Endothelial cell of umbilical vein (primary cell): ENCODE measurements around the gene BOD1L1. TPM values are rescaled to one million over a fixed set of nuclear protein-coding genes. Genes with fewer than 3 reads are reported as not detected.

ENCODE experiments used
- BruUV-seq: library from RNA; stranded (reverse); fragments of 400-500 nt; replicated peaks from 2 replicates; lab custom pipeline; 2021; lab: Mats Ljungman, UMichigan
- CTCF ChIA-PET: fragments of 300-600, 350-600 bp; sonication (Branson Sonifier 250); formaldehyde crosslinking; loops from one replicate; lab custom pipeline; 2021; ENCODE audit warnings: antibody characterized with exemption, inconsistent platforms; lab: Charles Lee
- POLR2A ChIA-PET: fragments of 300-600, 350-600 bp; sonication (Branson Sonifier 250); formaldehyde crosslinking; loops from one replicate; lab custom pipeline; 2021; ENCODE audit warnings: antibody characterized with exemption, inconsistent platforms; lab: Charles Lee
- DNase-seq: peaks from one replicate; pipeline ENCODE4 v3.0.0-alpha.2; 2011; ENCODE audit warnings: low read depth, low spot score
- FAIRE-seq: peaks from 2 replicates; lab custom pipeline; 2011; peaks lifted over from hg19 to GRCh38; lab: Jason Lieb, UNC
- H2AFZ ChIP-seq: 2 replicates; pipeline ENCODE4 v1.6.0; 2012; ENCODE audit warnings: low read depth, low read length, control low read depth, inconsistent platforms
- H3K27ac ChIP-seq: 2 replicates; pipeline ENCODE4 v1.5.1; 2011; ENCODE audit warnings: low read depth, mild to moderate bottlenecking, control low read depth, low read length, moderate library complexity; ENCODE audit not compliant: insufficient read depth
- H3K27me3 ChIP-seq, 2 experiments: 2 replicates each; pipeline versions ENCODE4 v1.6.0 to v1.6.1; 2011; ENCODE audit warnings: low read length in 2 of 2, mixed read lengths in 1 of 2; ENCODE audit not compliant: control insufficient read depth in 2 of 2, insufficient read depth in 2 of 2
- H3K36me3 ChIP-seq, 2 experiments: 2 replicates in 1 of 2; 3 replicates in 1 of 2; pipeline ENCODE4 v1.5.1; 2011; ENCODE audit warnings: low read length in 2 of 2, mild to moderate bottlenecking in 1 of 2, moderate library complexity in 1 of 2; ENCODE audit not compliant: control insufficient read depth in 2 of 2, insufficient read depth in 2 of 2; ENCODE audit errors: extremely low read depth in 1 of 2
- H3K4me1 ChIP-seq: 3 replicates; pipeline ENCODE4 v1.5.1; 2011; ENCODE audit warnings: mild to moderate bottlenecking, low read length; ENCODE audit not compliant: control insufficient read depth, insufficient read depth; ENCODE audit errors: extremely low read depth
- H3K4me2 ChIP-seq: 2 replicates; pipeline ENCODE4 v1.6.1; 2011; ENCODE audit warnings: low read length, control low read depth, mixed read lengths; ENCODE audit not compliant: insufficient read depth
- H3K4me3 ChIP-seq, 3 experiments: fragments of 200-600 bp in 1 of 3; sonication (generic), shearing (Covaris generic) in 1 of 3; replicated peaks in 1 of 3; 2 replicates each; pipeline ENCODE4 v1.5.1; 2011 to 2016; ENCODE audit warnings: control low read depth in 3 of 3, low read length in 3 of 3, mild to moderate bottlenecking in 2 of 3, inconsistent platforms in 1 of 3, low read depth in 1 of 3, moderate library complexity in 1 of 3; ENCODE audit not compliant: insufficient read depth in 1 of 3
- H3K79me2 ChIP-seq: 2 replicates; pipeline ENCODE4 v1.6.0; 2012; ENCODE audit warnings: low read length, inconsistent platforms; ENCODE audit not compliant: control insufficient read depth, insufficient read depth
- H3K9ac ChIP-seq: replicated peaks from 2 replicates; pipeline ENCODE3; 2011; ENCODE audit warnings: low read length, control low read depth; ENCODE audit not compliant: insufficient read depth; ENCODE audit errors: extremely low read depth
- H3K9me1 ChIP-seq: replicated peaks from 3 replicates; pipeline ENCODE4 v1.6.0; 2011; ENCODE audit warnings: mild to moderate bottlenecking, low read length; ENCODE audit not compliant: control insufficient read depth, insufficient read depth; ENCODE audit errors: extremely low read depth
- H3K9me3 ChIP-seq: replicated peaks from 2 replicates; pipeline ENCODE4 v1.5.1; 2012; ENCODE audit warnings: low read length, inconsistent platforms; ENCODE audit not compliant: control insufficient read depth, insufficient read depth
- H4K20me1 ChIP-seq: replicated peaks from 2 replicates; pipeline ENCODE3; 2011; ENCODE audit warnings: mild to moderate bottlenecking, low read length; ENCODE audit not compliant: control insufficient read depth, insufficient read depth; ENCODE audit errors: extremely low read depth
- EZH2 ChIP-seq: IDR thresholded peaks from 2 replicates; pipeline ENCODE4 v1.6.1; 2012; ENCODE audit warnings: borderline replicate concordance, low read depth, mild to moderate bottlenecking, moderate library complexity, low read length, inconsistent platforms; ENCODE audit not compliant: severe bottlenecking
- FOS ChIP-seq: IDR thresholded peaks from 2 replicates; pipeline ENCODE4 v1.6.1; 2011; ENCODE audit warnings: mild to moderate bottlenecking, low read length, moderate library complexity, borderline replicate concordance; ENCODE audit not compliant: insufficient read depth
- GATA2 ChIP-seq: IDR thresholded peaks from 2 replicates; pipeline ENCODE4 v1.7.0; 2011; ENCODE audit warnings: low read depth, mild to moderate bottlenecking, moderate library complexity, mixed read lengths, low read length; ENCODE audit not compliant: insufficient read length, insufficient read depth
- JUN ChIP-seq: IDR thresholded peaks from 2 replicates; pipeline ENCODE4 v1.6.1; 2011; ENCODE audit warnings: borderline replicate concordance, low read depth; ENCODE audit not compliant: insufficient read length, insufficient read depth
- MYC ChIP-seq: IDR thresholded peaks from one replicate; pipeline ENCODE4 v1.6.1; 2011; ENCODE audit warnings: mild to moderate bottlenecking, low read depth, low read length
- POLR2A ChIP-seq: IDR thresholded peaks from 2 replicates; pipeline ENCODE4 v1.6.1; 2012; ENCODE audit warnings: low read depth, mild to moderate bottlenecking, control low read depth, low read length
- POLR2AphosphoS5 ChIP-seq: IDR thresholded peaks from 2 replicates; pipeline ENCODE4 v1.6.1; 2012; ENCODE audit warnings: low read depth, mild to moderate bottlenecking, control low read depth, low read length, moderate library complexity; ENCODE audit not compliant: insufficient read depth
- dilution Hi-C: fragments of 300-500 bp; cut with MboI; formaldehyde crosslinking; loops from one replicate; pipeline ENCODE4 v1.15.0; 2019; ENCODE audit warnings: low sequenced_read_pairs; ENCODE audit not compliant: extremely low pct_ligation_motif_present
- intact Hi-C: fragments of 100-400 bp; cut with micrococcal nuclease; formaldehyde crosslinking; loops from one replicate; pipeline ENCODE4 v1.10.0; 2022
- polyA plus RNA-seq, 4 experiments: library from polyadenylated mRNA; depleted of rRNA in 3 of 4; stranded (reverse) in 3 of 4; unstranded in 1 of 4; fragments of >200 nt; gene quantifications; 2 replicates each; pipeline versions ENCODE4 v1.2.1 to v1.2.3, GENCODE V29; 2011 to 2012; ENCODE audit warnings: missing spikeins in 1 of 4
- total RNA-seq: library from RNA; stranded (reverse); gene quantifications from 2 replicates; pipeline ENCODE4 v1.2.3, GENCODE V29; 2021
- TF ChIP-seq, protein P1 (sequence below), 2 donors: IDR thresholded peaks; 1 replicate in 1 of 2; 2 replicates in 1 of 2; pipeline ENCODE4 v1.5.1; 2011; ENCODE audit warnings: low read length in 2 of 2, mild to moderate bottlenecking in 2 of 2, moderate library complexity in 2 of 2, control low read depth in 1 of 2, inconsistent platforms in 1 of 2, low read depth in 1 of 2; ENCODE audit not compliant: insufficient read depth in 1 of 2; ENCODE audit errors: extremely low read depth in 1 of 2
- TF ChIP-seq, protein P2 (sequence below): IDR thresholded peaks from 2 replicates; pipeline ENCODE4 v1.6.1; 2011; ENCODE audit not compliant: insufficient read depth, insufficient read length

The BOD1L1 gene
- total and polyA plus RNA-seq, 2 donors (not counting 3 experiments of a cell fraction or from before 2014, with no cell fraction given): 5.2 to 31.2 TPM

- Histone ChIP-seq H3K27me3 (peaks cover 77 to 94% of the 10 kb centered on the region in 2 experiments), H2AFZ (no peak overlapping the region), H3K9me1 (no peaks in the 10 kb centered on the region), H3K9ac (no peak overlapping the region), H3K4me2 (no peak overlapping the region), H3K36me3 (no peaks in the 10 kb centered on the region), H3K79me2 (no peaks in the 10 kb centered on the region), H4K20me1 (no peaks in the 10 kb centered on the region), H3K4me3 (no peak overlapping the region), H3K9me3 (peaks cover 7% of the 10 kb centered on the region), H3K27ac (no peak overlapping the region), H3K4me1 (no peaks in the 10 kb centered on the region)
- ChIA-PET POLR2A (no interaction called here), CTCF (interaction anchor here (1.0 to 1.4 kb wide), 2 partner anchors 21 to 91 kb away, joined by 3 to 5 read pairs; partner anchors contain the start of gene NKX3-2)
- no peak for DNase-seq
- intact Hi-C loops: no loop called here
- TF ChIP-seq, protein P1, sequence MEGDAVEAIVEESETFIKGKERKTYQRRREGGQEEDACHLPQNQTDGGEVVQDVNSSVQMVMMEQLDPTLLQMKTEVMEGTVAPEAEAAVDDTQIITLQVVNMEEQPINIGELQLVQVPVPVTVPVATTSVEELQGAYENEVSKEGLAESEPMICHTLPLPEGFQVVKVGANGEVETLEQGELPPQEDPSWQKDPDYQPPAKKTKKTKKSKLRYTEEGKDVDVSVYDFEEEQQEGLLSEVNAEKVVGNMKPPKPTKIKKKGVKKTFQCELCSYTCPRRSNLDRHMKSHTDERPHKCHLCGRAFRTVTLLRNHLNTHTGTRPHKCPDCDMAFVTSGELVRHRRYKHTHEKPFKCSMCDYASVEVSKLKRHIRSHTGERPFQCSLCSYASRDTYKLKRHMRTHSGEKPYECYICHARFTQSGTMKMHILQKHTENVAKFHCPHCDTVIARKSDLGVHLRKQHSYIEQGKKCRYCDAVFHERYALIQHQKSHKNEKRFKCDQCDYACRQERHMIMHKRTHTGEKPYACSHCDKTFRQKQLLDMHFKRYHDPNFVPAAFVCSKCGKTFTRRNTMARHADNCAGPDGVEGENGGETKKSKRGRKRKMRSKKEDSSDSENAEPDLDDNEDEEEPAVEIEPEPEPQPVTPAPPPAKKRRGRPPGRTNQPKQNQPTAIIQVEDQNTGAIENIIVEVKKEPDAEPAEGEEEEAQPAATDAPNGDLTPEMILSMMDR (IDR thresholded peaks at IDR 0.05; ENCODE audit: extremely low read depth in 1 of 2, insufficient read depth in 1 of 2, low read depth in 1 of 2, low read length in 2 of 2): no peak
- TF ChIP-seq GATA2 (no peak), MYC (no peak), JUN (no peak), EZH2 (no peak), POLR2AphosphoS5 (no peak), POLR2A (no peak), FOS (no peak)
- TF ChIP-seq, protein P2, sequence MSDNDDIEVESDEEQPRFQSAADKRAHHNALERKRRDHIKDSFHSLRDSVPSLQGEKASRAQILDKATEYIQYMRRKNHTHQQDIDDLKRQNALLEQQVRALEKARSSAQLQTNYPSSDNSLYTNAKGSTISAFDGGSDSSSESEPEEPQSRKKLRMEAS: no peak
- BruUV-seq: no TSS peak
- no peak for FAIRE-seq
- dilution Hi-C loops: no loop called here
These were observed 104.4 kb downstream of the BOD1L1 start for GRCh38 chr4:13523105-13523477.
